ENCODE data around the gene EDN2.

Gene EDN2

GRCh38 chr1:41509270-41509671, 24.8 kb upstream of the EDN2 start:
- TF ChIP-seq CTCF (conservative IDR thresholded peaks at IDR 0.05), result no peak
- H3K27ac ChIP-seq, result no peak overlapping the region

DNA sequence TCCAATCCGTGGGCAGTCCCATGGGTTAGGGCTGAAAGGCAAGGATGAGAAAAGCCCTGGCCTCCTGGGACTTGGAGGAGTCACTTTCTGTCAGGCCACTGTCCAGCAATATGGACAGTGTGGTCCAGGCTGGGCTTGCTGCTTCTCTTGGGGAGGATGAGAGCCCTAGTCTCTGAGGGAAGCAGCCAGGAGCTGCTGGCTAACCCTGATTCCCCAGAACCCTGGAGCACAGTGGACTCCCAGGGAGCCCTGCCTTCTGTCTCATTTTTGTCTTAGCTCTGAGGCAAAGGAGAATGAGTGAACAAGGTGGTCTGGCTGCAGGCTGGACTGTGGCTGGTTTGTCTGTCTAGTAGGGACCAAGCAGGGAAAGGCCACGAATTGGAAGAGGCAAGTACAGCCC, 23.8 kb upstream of the EDN2 start:
- TF ChIP-seq CTCF (conservative IDR thresholded peaks at IDR 0.05), result no peak
- no peak overlapping the region for H3K27ac ChIP-seq

DNA sequence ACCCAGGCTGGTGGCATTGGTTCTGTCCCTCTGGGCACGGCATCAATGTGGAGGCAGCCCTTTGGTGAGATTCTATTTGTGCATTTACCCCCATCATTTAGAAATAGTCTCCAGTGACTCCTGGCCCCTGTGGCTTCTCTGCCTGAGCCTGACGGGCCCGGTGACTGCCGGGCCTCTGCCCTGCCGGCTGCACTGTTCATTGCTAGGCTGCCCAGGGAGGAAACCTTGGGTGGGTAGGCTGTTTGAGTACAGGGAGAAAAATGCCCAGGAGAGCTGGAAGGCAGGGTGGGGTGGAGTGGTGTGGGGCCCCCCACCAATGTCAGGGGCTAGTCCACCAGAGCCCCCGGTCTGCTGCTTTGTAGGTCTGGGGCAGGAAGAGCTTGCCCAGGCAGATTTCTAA, 23.4 kb upstream of the EDN2 start:
- no peak overlapping the region for H3K27ac ChIP-seq
- TF ChIP-seq CTCF (conservative IDR thresholded peaks at IDR 0.05), result no peak

DNA sequence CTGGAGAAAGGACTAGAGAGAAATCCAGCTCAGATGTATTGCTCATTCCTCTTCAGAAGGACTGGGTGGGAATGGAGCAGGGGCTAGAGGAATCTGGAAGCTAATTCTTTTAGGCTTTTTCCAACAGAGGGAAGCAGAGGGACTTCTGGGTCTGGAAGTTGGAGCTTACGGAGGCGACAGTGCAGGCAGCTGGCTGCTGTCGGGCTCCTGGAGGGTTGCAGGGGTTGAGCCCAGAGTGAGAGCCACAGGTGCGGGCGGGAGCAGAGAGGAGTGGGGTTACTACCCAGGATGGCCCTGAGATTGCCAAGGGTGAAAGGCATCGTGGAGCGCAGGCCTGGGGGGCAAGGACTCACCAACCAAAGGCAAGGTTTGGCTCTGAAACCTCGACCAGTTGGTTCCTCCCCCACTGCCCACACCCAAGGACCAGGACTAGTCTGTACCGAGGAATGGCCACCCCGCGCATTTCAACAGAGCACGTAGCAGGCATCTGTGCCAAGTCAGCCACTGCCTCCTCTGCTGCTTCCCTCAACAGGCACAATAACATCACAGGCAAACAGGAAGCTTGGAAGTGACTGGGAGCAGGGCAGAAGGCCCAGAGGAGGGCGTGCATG, 22.7 kb upstream of the EDN2 start:
- H3K27ac ChIP-seq, result no peak overlapping the region
- no peak for TF ChIP-seq CTCF (conservative IDR thresholded peaks at IDR 0.05)

DNA sequence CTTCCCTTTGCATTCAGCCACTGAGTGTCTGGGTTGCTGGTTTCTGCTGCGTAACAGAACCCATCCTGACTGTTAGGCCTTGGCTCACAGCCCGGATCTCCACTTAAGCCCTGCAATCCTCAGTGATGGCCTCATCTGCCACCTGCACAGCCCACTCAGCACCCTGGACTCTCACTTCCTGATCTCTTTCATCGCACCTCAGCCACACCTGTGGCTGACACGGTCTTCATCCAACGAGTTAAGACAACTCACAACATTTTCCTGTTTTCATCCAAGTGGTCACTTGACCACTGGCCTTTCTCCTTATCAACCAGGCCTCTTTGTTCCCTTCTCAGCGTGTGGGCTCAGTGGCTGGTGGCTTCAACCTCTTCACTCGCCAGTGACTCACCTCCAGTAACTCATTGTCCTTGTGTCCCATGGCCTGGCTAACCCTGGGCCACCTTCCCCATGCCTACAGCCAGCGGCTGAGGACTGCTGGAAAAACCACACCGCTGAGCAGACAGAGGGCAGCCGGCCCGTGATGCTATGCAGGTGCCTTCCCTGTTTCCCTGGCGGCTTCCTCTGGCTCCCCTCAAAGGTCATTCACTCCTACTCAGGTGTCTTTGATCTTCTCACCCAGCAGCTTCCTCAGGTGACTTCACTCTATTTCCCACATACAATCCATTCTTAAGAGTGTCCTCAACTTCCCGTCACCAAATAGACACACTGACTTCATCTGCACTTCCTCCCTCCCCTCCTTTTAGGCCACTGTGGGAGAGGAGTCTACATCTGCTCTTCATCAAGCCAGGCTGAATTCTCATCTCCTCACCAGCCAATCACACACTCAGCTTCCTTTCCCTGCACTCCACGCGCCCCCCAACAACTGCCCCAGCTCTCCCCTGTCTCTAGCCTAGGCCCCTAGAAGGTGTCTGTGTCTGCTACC, 19.9 kb upstream of the EDN2 start:
- no peak for TF ChIP-seq CTCF (conservative IDR thresholded peaks at IDR 0.05)
- H3K27ac ChIP-seq, result no peak overlapping the region

GRCh38 chr1:41503538-41504113, 19.1 kb upstream of the EDN2 start:
- no peak for TF ChIP-seq CTCF (conservative IDR thresholded peaks at IDR 0.05)
- no peak overlapping the region for H3K27ac ChIP-seq

- TF ChIP-seq CTCF (conservative IDR thresholded peaks at IDR 0.05), result no peak
- H3K27ac ChIP-seq, result peak overlapping the region; percentile 95; the same call in 1 of the 2 replicates
Observed at GRCh38 chr1:41502912-41503311, 18.4 kb upstream of the EDN2 start.

Data from VCaP (cell line).